Epithelial cell of esophagus (primary cell): ENCODE results near the gene CLK2.
A peak's percentile ranks its signal among the peaks of the same experiment; 100 is the strongest.
"Not testable (repeated sequence)": the region's sequence is repeated elsewhere in the genome, so short reads cannot be mapped to it uniquely, and the experiment has no call there.

ENCODE experiments used
- DNase-seq: peaks from one replicate; pipeline ENCODE4 v3.0.0; 2010; ENCODE audit warnings: low read depth
- H3K4me3 ChIP-seq: 2 replicates; pipeline ENCODE4 v1.5.1; 2011; ENCODE audit warnings: mild to moderate bottlenecking, low read length, control low read depth
- CTCF ChIP-seq: IDR thresholded peaks from 2 replicates; pipeline ENCODE4 v1.5.1; 2011; ENCODE audit warnings: low read depth, mild to moderate bottlenecking, low read length, control low read depth, inconsistent platforms; ENCODE audit not compliant: insufficient read depth; ENCODE audit errors: missing control alignments

The CLK2 gene

GRCh38 chr1:155218854-155219591, 54.3 kb downstream of the CLK2 start:
- peak; percentile 64 for DNase-seq
- TF ChIP-seq CTCF: no peak
- no peak overlapping the region for H3K4me3 ChIP-seq

GRCh38 chr1:155214702-155215101, 58.6 kb downstream of the CLK2 start:
- not testable (repeated sequence) for H3K4me3 ChIP-seq
- peak; percentile 52 for DNase-seq
